Smooth muscle cell (in vitro differentiated cells): ENCODE measurements around the gene CKB. TPM values are rescaled to one million over a fixed set of nuclear protein-coding genes. Genes with fewer than 3 reads are reported as not detected.

Experiments used
- DNase-seq: peaks from one replicate; lab custom pipeline; 2025; ENCODE audit not compliant: unreplicated experiment; lab: John Stamatoyannopoulos, UW
- H2AFZ ChIP-seq: fragments of 200-600 bp; sonication (generic); 2 replicates; pipeline ENCODE4 v1.6.0; 2016; ENCODE audit warnings: antibody characterized with exemption, low read depth, mild to moderate bottlenecking
- H3F3A ChIP-seq: fragments of 200-600 bp; sonication (generic); 2 replicates; pipeline ENCODE4 v1.6.0; 2017; ENCODE audit warnings: antibody characterized with exemption, low read depth
- H3K27ac ChIP-seq: fragments of 200-600 bp; sonication (generic); 2 replicates; pipeline ENCODE4 v1.5.1; 2016; ENCODE audit warnings: low read depth, mild to moderate bottlenecking
- H3K27me3 ChIP-seq: fragments of 200-600 bp; sonication (generic); 2 replicates; pipeline ENCODE4 v1.6.1; 2016; ENCODE audit warnings: low read depth, mild to moderate bottlenecking
- H3K36me3 ChIP-seq: fragments of 200-600 bp; sonication (generic); 2 replicates; pipeline ENCODE4 v1.5.1; 2016; ENCODE audit warnings: low read depth
- H3K4me1 ChIP-seq: fragments of 200-600 bp; sonication (generic); 2 replicates; pipeline ENCODE4 v1.5.1; 2016; ENCODE audit warnings: low read depth
- H3K4me2 ChIP-seq: fragments of 200-600 bp; sonication (generic); 2 replicates; pipeline ENCODE4 v1.6.0; 2016; ENCODE audit warnings: mild to moderate bottlenecking
- H3K4me3 ChIP-seq: fragments of 200-600 bp; sonication (generic); 2 replicates; pipeline ENCODE4 v1.5.1; 2016; ENCODE audit warnings: mild to moderate bottlenecking
- H3K79me2 ChIP-seq: fragments of 200-600 bp; sonication (generic); 2 replicates; pipeline ENCODE4 v1.6.0; 2016; ENCODE audit warnings: low read depth, mild to moderate bottlenecking
- H3K9ac ChIP-seq: fragments of 200-600 bp; sonication (generic); 2 replicates; pipeline ENCODE4 v1.6.0; 2016; ENCODE audit warnings: low read depth
- H3K9me3 ChIP-seq: fragments of 200-600 bp; sonication (generic); replicated peaks from 2 replicates; pipeline ENCODE4 v1.5.1; 2016; ENCODE audit warnings: low read depth
- H4K20me1 ChIP-seq: fragments of 200-600 bp; sonication (generic); 2 replicates; pipeline ENCODE4 v1.6.0; 2016; ENCODE audit warnings: low read depth
- WGBS: methylation state at CpG from one replicate; pipeline ENCODE4 v1.1.7; 2016; ENCODE audit warnings: low lambda C conversion rate; 5-methylcytosine and 5-hydroxymethylcytosine counted together
- polyA plus RNA-seq: library from polyadenylated mRNA; unstranded; fragments of >200 nt; fragmentation: Nextera tagmentation; extraction: Ambion mirVana; gene quantifications from 2 replicates; pipeline ENCODE4 v1.2.1, GENCODE V29; 2016
- small RNA-seq: library from RNA; depleted of rRNA; stranded (forward); fragments of <200 nt; gene quantifications from one replicate; pipeline ENCODE3, GENCODE V24; 2014
- total RNA-seq: library from RNA; depleted of rRNA; stranded (reverse); fragments of >200 nt; gene quantifications from 2 replicates; pipeline ENCODE4 v1.2.3, GENCODE V29; 2014
- TF ChIP-seq, protein P1 (sequence below): fragments of 200-600 bp; sonication (generic); IDR thresholded peaks from 2 replicates; pipeline ENCODE4 v1.5.1; 2017; ENCODE audit warnings: borderline replicate concordance, mild to moderate bottlenecking, antibody characterized with exemption; ENCODE audit not compliant: insufficient read depth, poor library complexity, severe bottlenecking

Gene CKB
- total and polyA plus RNA-seq, 2 experiments from 2014 or later, result 25.7 to 62.9 TPM

DNA sequence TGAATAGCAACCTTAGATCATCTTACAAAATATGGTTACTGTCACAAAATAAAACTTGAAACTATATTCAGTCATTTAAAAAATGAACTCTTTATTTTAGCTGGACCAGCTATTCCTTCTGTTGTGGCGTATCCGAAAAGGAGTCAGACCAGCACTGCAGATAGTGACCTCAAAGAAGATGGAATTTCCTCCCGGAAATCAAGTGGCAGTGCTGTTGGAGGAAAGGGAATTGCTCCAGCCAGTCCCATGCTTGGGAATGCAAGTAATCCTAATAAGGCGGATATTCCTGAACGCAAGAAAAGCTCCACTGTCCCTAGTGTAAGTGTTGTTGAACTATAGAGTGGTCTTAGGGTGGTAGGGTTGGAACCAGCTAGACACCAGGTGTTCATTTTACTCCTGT, 47.7 kb downstream of the CKB start:
- Histone ChIP-seq H3K4me2 (no peak overlapping the region), H3K4me1 (no peaks in the 10 kb centered on the region), H3F3A (no peaks in the 10 kb centered on the region), H3K27ac (no peak overlapping the region), H3K9me3 (no peaks in the 10 kb centered on the region), H2AFZ (no peak overlapping the region), H3K79me2 (no peaks in the 10 kb centered on the region), H3K27me3 (no peaks in the 10 kb centered on the region), H4K20me1 (peaks cover 13% of the 10 kb centered on the region), H3K36me3 (peaks cover 29% of the 10 kb centered on the region), H3K4me3 (no peak overlapping the region), H3K9ac (no peak overlapping the region)
- TF ChIP-seq, protein P1, sequence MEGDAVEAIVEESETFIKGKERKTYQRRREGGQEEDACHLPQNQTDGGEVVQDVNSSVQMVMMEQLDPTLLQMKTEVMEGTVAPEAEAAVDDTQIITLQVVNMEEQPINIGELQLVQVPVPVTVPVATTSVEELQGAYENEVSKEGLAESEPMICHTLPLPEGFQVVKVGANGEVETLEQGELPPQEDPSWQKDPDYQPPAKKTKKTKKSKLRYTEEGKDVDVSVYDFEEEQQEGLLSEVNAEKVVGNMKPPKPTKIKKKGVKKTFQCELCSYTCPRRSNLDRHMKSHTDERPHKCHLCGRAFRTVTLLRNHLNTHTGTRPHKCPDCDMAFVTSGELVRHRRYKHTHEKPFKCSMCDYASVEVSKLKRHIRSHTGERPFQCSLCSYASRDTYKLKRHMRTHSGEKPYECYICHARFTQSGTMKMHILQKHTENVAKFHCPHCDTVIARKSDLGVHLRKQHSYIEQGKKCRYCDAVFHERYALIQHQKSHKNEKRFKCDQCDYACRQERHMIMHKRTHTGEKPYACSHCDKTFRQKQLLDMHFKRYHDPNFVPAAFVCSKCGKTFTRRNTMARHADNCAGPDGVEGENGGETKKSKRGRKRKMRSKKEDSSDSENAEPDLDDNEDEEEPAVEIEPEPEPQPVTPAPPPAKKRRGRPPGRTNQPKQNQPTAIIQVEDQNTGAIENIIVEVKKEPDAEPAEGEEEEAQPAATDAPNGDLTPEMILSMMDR, result no peak
- 97% methylated on average over 5 of the region's 5 CpGs for WGBS
- DNase-seq, result no peak

DNA sequence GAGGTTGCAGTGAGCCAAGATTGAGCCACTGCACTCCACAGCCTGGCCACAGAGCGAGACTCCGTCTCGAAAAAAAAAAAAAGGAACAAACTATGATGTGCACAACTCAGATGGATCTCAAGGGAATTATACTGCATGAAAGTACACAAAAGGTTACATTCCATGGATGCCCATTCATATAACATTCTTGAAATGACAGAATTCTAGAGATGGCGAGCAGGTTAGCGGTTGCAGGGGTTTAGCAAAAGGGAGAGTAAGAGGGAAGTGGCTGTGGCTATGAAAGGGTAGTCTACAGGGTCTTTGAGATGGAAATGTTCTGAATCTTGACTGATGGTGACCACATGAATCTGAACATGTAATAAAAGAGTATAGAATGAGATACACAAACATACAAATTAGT, 49.7 kb downstream of the CKB start:
- no peaks in the 10 kb centered on the region for H3K27me3 ChIP-seq
- no peak overlapping the region for H3K4me2 ChIP-seq
- H3K4me3 ChIP-seq, result no peak overlapping the region
- peaks cover 16% of the 10 kb centered on the region for H4K20me1 ChIP-seq
- no peak for DNase-seq
- no peaks in the 10 kb centered on the region for H3K79me2 ChIP-seq
- H3K9ac ChIP-seq, result no peak overlapping the region
- H3K9me3 ChIP-seq, result no peaks in the 10 kb centered on the region
- 94% methylated on average over 5 of the region's 5 CpGs for WGBS
- TF ChIP-seq, protein P1, result no peak
- H3K4me1 ChIP-seq, result no peaks in the 10 kb centered on the region
- no peaks in the 10 kb centered on the region for H3F3A ChIP-seq
- peaks cover 18% of the 10 kb centered on the region for H3K36me3 ChIP-seq
- no peak overlapping the region for H2AFZ ChIP-seq
- no peak overlapping the region for H3K27ac ChIP-seq

Small RNA genes lying within 50 kb of the gene (small RNA-seq; reads per million reads assigned to genes)
- gene RNU4-68P, result not detected
- not detected for gene RNU7-160P

Other genes starting within 250 kb of the CKB start
- gene EIF5, start 188.6 kb downstream of the CKB start, total RNA-seq, result 233 and 278 TPM in 2 replicates
- gene EIF5, start 188.6 kb downstream of the CKB start, polyA plus RNA-seq, result 290 and 357 TPM in 2 replicates
- 63.2 and 71.3 TPM in 2 replicates for gene MARK3, start 137.4 kb downstream of the CKB start, total RNA-seq
- gene MARK3, start 137.4 kb downstream of the CKB start, polyA plus RNA-seq, result 68.4 and 69.0 TPM in 2 replicates
- 2.9 and 3.7 TPM in 2 replicates for gene TRMT61A, start 6.4 kb upstream of the CKB start, total RNA-seq
- gene TRMT61A, start 6.4 kb upstream of the CKB start, polyA plus RNA-seq, result 6.7 and 9.2 TPM in 2 replicates
- gene BAG5, start 39.8 kb upstream of the CKB start, total RNA-seq, result 27.3 and 31.1 TPM in 2 replicates
- gene BAG5, start 39.8 kb upstream of the CKB start, polyA plus RNA-seq, result 12.7 and 13.4 TPM in 2 replicates
- gene COA8, start 40.1 kb upstream of the CKB start, total RNA-seq, result 33.4 and 42.8 TPM in 2 replicates
- 69.9 and 73.3 TPM in 2 replicates for gene COA8, start 40.1 kb upstream of the CKB start, polyA plus RNA-seq
- gene KLC1, start 106.4 kb upstream of the CKB start, total RNA-seq, result 184 and 224 TPM in 2 replicates
- 167 and 180 TPM in 2 replicates for gene KLC1, start 106.4 kb upstream of the CKB start, polyA plus RNA-seq
- gene XRCC3, start 192.6 kb upstream of the CKB start, total RNA-seq, result 4.9 and 10.5 TPM in 2 replicates
- gene XRCC3, start 192.6 kb upstream of the CKB start, polyA plus RNA-seq, result 8.3 and 10.0 TPM in 2 replicates
- 33.9 and 42.6 TPM in 2 replicates for gene ZFYVE21, start 193.0 kb upstream of the CKB start, total RNA-seq
- 41.5 and 55.9 TPM in 2 replicates for gene ZFYVE21, start 193.0 kb upstream of the CKB start, polyA plus RNA-seq